Mucosa of gallbladder (tissue), 1 donor: ENCODE results near the gene CDC20. TPM values are rescaled to one million over a fixed set of nuclear protein-coding genes. Genes with fewer than 3 reads are reported as not detected.
A peak's percentile ranks its signal among the peaks of the same experiment; 100 is the strongest.
"Not testable (repeated sequence)": the region's sequence is repeated elsewhere in the genome, so short reads cannot be mapped to it uniquely, and the experiment has no call there.

ENCODE experiments used
- DNase-seq: peaks from one replicate; pipeline ENCODE4 v3.0.0-alpha.2; 2020; ENCODE audit warnings: low spot score
- total RNA-seq: library from RNA; stranded (reverse); gene quantifications from one replicate; pipeline ENCODE4 v1.2.1, GENCODE V29; 2021
- donor health status: DM: no; HTN: no; CAD: no.

The CDC20 gene
- total RNA-seq, 1 donor from 2014 or later = 5.1 TPM

DNA sequence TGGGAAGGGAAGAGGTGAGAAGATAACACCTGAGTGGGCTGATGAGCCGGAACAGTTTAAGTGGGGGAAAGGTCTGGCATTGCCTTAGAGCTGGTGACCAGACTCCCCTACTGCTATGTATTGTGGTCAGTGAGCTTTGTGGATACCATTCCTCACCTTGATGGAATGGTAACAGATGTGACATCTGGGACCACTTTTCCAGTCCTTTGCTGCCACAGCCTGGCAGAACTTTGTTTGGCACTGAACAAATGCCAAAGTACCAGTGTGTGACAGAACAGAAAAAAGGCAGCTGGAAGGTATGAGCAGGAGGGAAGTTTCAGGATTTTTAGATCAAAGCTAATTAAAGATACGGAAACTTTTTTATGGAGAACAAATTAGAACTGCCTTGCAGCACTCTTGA lies 24.7 kb downstream of the CDC20 start:
- no peak for DNase-seq

DNA sequence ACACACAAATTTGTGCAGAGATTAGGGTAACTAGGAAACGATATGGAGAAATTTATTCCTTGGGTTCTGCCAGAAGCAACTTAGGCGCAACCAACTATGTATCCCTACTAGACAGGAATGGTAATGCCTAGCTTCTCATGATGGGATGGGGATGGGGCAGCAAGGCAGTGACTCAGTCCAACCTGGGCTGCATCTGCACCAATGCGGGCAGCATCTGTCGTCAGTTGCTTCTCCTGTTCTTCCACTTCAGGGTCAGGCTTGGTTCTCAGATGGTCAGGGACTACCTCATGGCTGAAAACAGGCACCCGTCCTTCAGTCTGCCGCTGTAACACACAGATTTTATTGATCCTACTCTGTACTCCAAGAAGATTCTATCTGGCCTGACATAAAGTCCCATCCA lies 27.9 kb downstream of the CDC20 start:
- no peak for DNase-seq

DNA sequence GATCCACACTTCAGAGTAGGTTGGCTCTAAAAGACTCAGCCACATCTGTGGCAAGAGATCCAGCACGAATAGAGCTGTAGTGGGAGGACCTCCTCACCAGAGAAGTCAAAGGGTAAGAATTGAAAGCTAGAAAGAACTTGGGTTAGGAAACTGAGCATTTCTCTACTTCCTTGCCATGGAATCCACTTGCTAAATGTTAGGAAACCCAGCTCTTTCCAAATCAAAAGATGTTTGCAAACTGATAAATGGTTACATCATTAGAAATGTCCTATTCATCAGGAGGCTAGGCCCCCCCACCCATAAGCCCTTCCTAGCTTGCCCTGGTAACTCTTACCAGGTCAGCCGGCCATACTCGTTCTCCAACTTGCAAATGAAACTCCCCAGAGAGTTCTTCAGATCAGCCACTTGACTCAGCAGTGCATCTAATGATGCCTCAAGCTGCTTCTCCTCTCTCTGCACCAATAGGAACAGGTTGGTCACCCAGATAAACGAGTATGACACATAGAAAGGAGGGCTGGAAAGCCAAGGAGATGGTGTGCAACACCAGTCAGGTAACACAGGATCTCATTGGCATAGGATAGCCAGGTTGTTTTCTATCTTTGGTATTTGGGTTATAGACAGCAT lies 29.3 kb downstream of the CDC20 start:
- DNase-seq = no peak

DNA sequence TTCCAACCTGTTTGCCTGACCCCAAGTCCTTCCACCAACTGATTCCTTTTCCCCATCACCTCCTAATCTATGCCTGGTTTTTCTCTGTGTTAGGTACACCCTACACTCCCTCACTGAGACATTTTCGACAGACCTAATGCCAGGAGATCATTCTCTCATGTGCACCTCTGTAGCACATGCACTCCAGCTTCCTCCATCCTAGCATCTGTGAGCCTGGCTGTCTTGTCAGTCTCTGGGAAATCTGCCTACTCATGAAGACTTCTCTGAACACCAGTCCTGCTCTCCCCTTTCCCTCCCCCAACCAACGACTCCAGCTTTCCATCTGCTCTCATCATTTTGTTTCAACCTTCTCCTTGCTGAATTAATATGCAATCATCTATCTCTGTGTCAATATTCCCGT lies 29.8 kb downstream of the CDC20 start:
- no peak for DNase-seq

DNA sequence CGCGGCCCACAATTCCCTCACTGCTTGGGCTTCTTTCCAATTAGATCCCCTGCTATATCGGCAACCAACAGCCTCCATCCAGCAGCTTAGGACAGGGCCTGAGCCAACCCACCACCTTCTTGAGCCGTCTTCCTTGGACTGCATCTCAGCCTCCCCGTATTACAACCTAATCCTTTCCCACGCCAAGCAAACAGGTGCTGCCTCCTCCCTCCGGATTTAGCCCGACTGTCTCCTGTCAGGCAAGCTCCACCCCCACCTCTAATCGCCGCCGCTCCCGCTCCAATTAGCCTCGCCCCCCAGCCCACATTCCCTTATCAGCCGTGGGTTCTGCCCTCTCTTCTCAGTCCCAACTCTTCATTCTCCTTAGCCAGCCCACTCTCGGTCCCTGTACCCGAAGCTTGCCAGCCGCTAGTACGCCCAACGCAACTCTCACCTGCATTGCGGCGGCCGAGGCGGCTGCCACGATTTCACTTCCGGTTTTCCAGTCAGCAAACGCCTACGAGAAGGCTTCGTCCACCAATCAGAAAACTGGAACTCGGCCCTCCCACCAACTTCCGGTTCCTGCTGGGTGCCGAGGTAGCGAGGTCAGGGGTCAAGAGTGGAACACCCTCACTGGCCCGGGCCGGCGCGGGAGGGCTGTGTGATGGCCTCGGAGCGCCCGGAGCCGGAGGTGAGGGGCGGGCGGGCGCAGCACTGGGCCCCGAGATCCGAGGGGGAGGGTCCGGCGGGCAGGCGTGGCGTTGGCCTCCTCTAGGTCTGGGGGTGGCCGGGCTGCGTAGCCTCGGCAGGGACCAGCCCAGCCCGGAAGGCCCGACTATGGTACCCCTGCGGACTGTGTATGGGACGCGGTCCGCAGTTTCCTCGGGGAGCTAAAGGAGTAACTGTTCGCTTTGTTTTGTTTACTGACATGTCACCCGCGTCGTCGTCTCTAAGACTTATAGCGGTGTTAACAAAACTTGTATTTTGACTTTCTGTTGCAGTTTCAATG lies 30.8 kb downstream of the CDC20 start, which contains the start of the genes MED8 and SZT2:
TSS of gene MED8 (minus strand) at position 475 of the 988 bp plus-strand sequence. CDS start at position 439, 36 bp downstream.
TSS of gene SZT2 (plus strand) at position 574 of the 988 bp plus-strand sequence. CDS start at position 644, 70 bp downstream.
- peak; percentile 97 for DNase-seq

DNA sequence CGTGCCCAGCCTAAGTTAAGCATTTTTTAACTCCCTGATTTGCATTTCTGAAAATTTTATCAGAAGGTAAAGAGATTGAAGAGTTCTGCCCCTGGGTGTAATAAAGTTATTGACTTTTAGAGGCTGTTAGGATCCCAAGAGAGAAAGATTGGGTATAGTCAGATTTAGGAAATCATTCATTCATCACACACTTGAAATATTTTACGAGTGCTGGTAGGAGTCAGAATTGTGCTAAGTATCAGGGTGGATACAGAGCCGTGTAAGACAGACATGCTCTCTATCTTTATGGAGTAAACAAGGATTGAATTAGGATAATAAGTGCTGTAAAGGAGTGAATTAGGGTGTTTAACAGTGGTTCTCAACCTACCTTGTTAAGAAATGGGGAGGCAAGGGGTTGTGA lies 33.9 kb downstream of the CDC20 start:
- DNase-seq = no peak

DNA sequence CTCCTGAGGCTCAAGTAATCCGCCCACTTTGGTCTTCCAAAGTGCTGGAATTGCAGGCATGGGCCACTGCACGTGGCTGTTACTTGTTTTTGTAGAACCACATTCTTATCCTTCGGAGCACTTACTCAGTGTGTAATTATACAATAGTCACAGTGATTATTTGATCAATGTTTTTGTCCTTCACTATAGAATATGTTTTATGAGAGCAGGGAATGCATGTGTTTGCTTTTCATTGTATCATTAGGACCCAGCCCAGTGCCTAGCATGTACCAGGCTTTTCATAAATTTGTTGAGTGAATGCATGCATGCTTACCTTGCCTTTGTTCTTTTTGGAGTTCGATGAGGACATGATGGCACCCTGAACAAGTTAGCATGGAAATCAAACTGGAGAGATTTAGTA lies 36.7 kb downstream of the CDC20 start:
- DNase-seq = no peak

DNA sequence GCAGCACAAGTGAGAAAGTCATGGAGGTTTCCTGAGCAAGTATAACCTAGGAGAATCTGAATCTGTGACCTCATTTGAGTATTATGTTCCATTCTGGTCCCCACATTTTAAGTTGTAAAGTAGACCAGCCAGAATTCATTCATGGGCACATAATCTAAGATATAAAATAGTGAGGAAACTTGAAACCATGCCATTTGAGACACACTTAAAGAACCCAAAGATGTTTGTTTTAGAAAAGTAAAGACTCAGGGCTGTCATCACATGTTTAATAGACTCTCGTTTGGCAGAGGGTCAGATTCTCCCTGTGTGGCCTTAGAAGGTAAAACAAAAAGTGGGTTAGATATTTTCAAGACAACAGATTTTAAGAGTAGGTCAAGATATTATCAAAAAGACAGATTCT lies 37.3 kb downstream of the CDC20 start:
- DNase-seq = no peak

DNA sequence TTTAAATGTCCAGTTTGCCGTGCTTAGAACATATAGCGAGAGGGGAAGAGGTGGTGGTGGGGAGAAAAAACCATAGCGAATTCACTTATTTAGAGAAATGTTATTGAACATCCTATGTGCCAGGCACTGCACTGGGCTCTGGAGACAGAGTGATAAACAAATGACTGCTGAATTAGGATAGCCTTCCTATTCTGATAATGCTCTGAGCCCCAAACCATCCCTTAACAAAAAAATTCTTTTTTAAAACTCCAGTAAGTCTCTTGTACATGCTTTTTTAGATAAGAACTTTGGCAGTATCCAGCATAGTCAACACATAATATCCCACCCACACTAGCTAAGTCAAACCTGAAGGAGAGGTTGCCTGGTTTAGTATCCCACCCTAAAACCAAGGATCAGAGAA lies 39.4 kb downstream of the CDC20 start:
- no peak for DNase-seq

DNA sequence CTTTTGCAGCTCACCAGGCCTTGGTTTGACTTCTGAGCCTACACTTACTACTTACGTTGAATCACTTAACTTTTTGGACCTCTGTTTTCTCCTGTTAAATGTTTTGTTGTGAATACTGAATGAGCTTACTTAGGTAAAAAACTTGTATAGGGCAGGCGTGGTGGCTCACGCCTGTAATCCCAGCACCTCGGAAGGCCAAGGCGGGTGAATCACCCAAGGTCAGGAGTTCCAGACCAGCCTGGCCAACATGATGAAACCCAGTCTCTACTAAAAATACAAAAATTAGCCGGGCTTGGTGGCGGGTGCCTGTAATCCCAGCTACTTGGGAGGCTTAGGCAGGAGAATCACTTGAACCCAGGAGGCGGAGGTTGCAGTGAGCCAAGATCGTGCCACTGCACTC lies 41.7 kb downstream of the CDC20 start:
- not testable (repeated sequence) for DNase-seq

DNA sequence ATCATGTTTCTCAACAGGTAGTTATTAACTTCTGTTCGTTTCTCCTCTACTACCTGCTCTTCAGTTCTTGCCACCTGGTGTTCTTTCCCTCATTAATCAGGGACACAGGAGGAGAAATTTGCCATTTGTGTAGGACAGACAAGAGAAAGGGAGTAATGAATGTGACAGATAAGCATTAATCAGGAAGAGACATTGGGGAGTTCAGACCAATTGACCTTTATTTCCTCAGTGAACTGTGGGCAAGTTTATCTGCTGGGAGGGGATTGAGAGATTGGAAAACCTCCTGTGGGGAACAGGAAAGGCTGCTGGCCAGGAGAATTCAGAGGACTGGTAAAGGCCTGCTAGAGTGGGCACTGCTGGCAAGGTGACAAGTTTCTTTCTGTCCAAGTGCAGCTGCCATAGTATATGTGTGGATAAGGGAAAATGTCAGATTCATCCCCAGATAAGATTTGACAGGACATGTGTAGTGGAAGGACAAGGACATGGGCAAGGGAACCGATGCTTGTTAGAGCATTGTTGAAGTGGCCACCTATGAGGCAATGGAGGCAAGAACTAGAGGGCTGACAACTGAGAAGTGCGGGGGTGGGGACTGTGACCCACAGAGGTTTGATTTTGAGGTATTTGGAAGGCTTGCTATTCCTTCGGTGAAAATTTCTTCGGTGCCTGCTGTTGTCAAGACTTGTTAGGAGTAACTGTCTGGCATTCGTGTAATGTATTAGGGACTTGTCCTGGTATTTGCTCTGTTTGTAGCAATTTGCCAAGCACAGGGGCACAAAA lies 43.5 kb downstream of the CDC20 start:
- DNase-seq = no peak

DNA sequence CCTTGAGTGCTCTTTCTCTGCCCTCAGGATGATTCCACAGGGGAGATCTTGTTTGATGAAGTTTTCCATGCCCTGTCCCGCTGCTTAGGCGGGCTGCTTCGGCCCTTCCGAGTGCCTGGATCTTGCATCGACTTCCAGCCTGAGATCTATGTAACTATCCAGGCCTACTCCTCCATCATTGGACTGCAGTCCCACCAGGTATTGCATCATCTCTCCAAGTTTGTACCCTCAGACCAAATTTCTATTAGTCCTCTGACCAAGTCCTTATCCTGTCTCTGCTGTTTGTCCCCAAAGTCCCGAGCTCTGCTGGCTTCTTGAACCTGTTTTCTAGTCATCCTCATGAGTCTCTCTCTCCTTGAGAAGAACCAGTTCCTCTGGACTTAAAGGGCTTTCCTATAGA lies 45.6 kb downstream of the CDC20 start:
- no peak for DNase-seq

DNA sequence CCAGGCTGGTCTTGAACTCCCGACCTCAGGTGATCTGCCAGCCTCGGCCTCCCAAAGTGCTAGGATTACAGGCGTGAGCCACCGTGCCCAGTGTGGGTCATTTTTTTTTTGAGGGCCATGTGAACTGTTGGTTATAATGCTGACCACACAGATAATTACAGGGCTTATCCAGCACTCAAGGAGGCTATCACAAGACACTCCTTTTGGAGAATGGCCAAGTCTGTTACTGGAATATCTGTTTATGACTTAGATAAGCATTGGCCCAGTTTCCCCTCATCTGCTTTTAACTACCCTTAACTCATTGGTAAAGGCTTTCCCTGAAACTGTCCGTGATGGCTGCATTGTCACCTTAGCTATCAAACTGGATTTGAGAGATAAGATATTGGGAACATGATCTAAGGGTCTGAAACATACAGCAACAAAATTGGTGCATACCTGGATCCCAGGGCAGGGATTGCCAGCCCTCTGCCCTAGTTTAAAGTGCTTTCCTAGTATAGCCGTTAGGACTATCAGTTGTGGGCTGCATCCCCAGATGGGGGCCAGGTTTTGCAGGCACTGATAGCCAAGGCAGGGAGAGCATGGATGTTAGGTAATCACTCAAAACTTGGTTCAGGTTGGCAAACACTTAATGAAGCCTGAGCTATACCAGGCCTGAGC lies 46.6 kb downstream of the CDC20 start:
- DNase-seq = no peak

DNA sequence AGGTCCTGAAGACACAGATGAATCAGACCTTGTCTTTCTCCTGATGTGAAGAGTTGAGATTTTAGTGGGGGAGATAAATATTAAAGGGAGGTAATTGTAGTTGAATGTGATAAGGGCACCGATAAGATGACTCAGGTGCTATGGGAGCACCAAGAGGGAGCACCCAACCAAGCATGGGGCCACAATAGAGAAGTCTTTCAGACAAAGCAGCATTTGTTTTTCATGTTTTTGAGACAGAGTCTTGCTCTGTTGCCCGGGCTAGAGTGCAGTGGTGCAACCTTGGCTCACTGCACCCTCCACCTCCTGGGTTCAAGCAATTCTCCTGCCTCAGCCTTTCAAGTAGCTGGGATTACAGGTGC lies 47.1 kb downstream of the CDC20 start:
- no peak for DNase-seq

DNA sequence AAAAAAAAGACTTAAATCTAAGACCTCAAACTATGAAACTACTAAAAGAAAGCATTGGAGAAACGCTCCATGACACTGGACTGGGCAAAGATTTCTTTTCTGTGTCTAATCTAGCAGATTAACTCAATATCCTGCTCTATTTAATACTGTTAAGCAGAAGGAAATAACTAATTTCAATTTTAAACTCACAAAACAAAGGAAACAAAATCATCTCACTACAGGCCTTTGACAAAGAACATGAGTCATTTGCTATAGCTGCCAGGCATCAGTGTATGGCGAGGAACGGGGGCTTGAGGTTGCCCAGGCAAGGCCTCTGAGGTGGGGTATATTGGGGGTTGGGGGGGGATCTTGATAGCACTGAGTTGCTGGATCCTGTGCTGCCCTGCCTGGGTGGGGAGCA lies 51.8 kb downstream of the CDC20 start:
- no peak for DNase-seq

Other genes with a start within 250 kb of the CDC20 start
- gene EBNA1BP2, start 186.7 kb upstream of the CDC20 start, total RNA-seq = 31.9 TPM
- gene CFAP57, start 186.7 kb upstream of the CDC20 start, total RNA-seq = 0.75 TPM
- gene TMEM125, start 89.0 kb upstream of the CDC20 start, total RNA-seq = 75.9 TPM
- gene C1orf210, start 73.4 kb upstream of the CDC20 start, total RNA-seq = 47.9 TPM
- 23.3 TPM for gene TIE1, start 58.0 kb upstream of the CDC20 start, total RNA-seq
- gene MPL, start 21.2 kb upstream of the CDC20 start, total RNA-seq = not detected
- gene ELOVL1, start 9.0 kb downstream of the CDC20 start, total RNA-seq = 141 TPM
- gene MED8, start 30.8 kb downstream of the CDC20 start, total RNA-seq = 37.7 TPM
- 59.3 TPM for gene SZT2, start 30.9 kb downstream of the CDC20 start, total RNA-seq
- gene HYI, start 95.0 kb downstream of the CDC20 start, total RNA-seq = 85.5 TPM
- 478 TPM for gene PTPRF, start 171.9 kb downstream of the CDC20 start, total RNA-seq